ENCODE results near the gene RNGTT.

GRCh38 chr6:88637761-88638545 lies 325.5 kb downstream of the RNGTT start:
- TF ChIP-seq, protein P1, sequence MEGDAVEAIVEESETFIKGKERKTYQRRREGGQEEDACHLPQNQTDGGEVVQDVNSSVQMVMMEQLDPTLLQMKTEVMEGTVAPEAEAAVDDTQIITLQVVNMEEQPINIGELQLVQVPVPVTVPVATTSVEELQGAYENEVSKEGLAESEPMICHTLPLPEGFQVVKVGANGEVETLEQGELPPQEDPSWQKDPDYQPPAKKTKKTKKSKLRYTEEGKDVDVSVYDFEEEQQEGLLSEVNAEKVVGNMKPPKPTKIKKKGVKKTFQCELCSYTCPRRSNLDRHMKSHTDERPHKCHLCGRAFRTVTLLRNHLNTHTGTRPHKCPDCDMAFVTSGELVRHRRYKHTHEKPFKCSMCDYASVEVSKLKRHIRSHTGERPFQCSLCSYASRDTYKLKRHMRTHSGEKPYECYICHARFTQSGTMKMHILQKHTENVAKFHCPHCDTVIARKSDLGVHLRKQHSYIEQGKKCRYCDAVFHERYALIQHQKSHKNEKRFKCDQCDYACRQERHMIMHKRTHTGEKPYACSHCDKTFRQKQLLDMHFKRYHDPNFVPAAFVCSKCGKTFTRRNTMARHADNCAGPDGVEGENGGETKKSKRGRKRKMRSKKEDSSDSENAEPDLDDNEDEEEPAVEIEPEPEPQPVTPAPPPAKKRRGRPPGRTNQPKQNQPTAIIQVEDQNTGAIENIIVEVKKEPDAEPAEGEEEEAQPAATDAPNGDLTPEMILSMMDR (conservative IDR thresholded peaks at IDR 0.05; ENCODE audit: low read length): no peak
- TF ChIP-seq EZH2phosphoT487 (IDR thresholded peaks at IDR 0.05; ENCODE audit: borderline replicate concordance): no peak

Data from Loucy (cell line).